GM21717 (cell line): ENCODE measurements around the gene JAK1.

Source experiments
- ATAC-seq: cut with Tn5 transposase; IDR thresholded peaks from one replicate; pipeline ENCODE4 v1.9.1; 2021; ENCODE audit warnings: mild to moderate bottlenecking, moderate library complexity; ENCODE audit not compliant: unreplicated experiment

The JAK1 gene

GRCh38 chr1:64894438-64895196 lies 71.7 kb downstream of the JAK1 start:
- ATAC-seq: no peak

- ATAC-seq: no peak
These were observed 72.4 kb downstream of the JAK1 start for GRCh38 chr1:64893921-64894320.

GRCh38 chr1:64892576-64893573 lies 73.5 kb downstream of the JAK1 start:
- ATAC-seq: no peak

GRCh38 chr1:64891448-64891825 lies 74.9 kb downstream of the JAK1 start:
- no peak for ATAC-seq

- ATAC-seq: no peak
These were observed 75.5 kb downstream of the JAK1 start for GRCh38 chr1:64890699-64891447.

- ATAC-seq: no peak
These were observed 78.6 kb downstream of the JAK1 start for GRCh38 chr1:64887689-64888217.

GRCh38 chr1:64886877-64887276 lies 79.5 kb downstream of the JAK1 start:
- ATAC-seq: no peak

GRCh38 chr1:64885648-64886047 lies 80.7 kb downstream of the JAK1 start:
- no peak for ATAC-seq

- no peak for ATAC-seq
These were observed 81.9 kb downstream of the JAK1 start for GRCh38 chr1:64884261-64885040.

GRCh38 chr1:64882574-64883255 lies 83.6 kb downstream of the JAK1 start:
- ATAC-seq: peak; percentile 79

- peak; percentile 50 for ATAC-seq
These were observed 85.1 kb downstream of the JAK1 start for GRCh38 chr1:64881281-64881680.

- ATAC-seq: no peak
These were observed 85.9 kb downstream of the JAK1 start for GRCh38 chr1:64880449-64880848.

- ATAC-seq: no peak
These were observed 87.3 kb downstream of the JAK1 start for GRCh38 chr1:64878931-64879611.

- no peak for ATAC-seq
These were observed 88.3 kb downstream of the JAK1 start for GRCh38 chr1:64878090-64878489.

- ATAC-seq: no peak
These were observed 88.8 kb downstream of the JAK1 start for GRCh38 chr1:64877598-64877997.

- no peak for ATAC-seq
These were observed 89.2 kb downstream of the JAK1 start for GRCh38 chr1:64877151-64877550.

- ATAC-seq: no peak
These were observed 90.7 kb downstream of the JAK1 start for GRCh38 chr1:64875606-64876005.

GRCh38 chr1:64875101-64875500 lies 91.2 kb downstream of the JAK1 start:
- ATAC-seq: no peak

GRCh38 chr1:64874666-64875065 lies 91.7 kb downstream of the JAK1 start:
- ATAC-seq: no peak
